MM.1S (cell line): ENCODE data around the gene PPP1R13B.

Source experiments
- DNase-seq: peaks from one replicate; pipeline ENCODE4 v3.0.0-alpha.2; 2015
- H2AFZ ChIP-seq: fragments of 300-600 bp; sonication (generic); 2 replicates; pipeline ENCODE4 v1.6.0; 2016; ENCODE audit warnings: antibody characterized with exemption, low read length
- H3F3A ChIP-seq: fragments of 300-600 bp; sonication (generic); 2 replicates; pipeline ENCODE4 v1.6.1; 2016; ENCODE audit warnings: mild to moderate bottlenecking, antibody characterized with exemption, low read length, moderate library complexity, mixed read lengths; ENCODE audit not compliant: insufficient read depth
- H3K27ac ChIP-seq: fragments of 300-600 bp; sonication (generic); 2 replicates; pipeline ENCODE4 v1.5.1; 2016; ENCODE audit warnings: mild to moderate bottlenecking, low read length
- H3K27me3 ChIP-seq: fragments of 300-600 bp; sonication (generic); replicated peaks from 2 replicates; pipeline ENCODE4 v1.6.0; 2016; ENCODE audit warnings: low read length; ENCODE audit not compliant: insufficient read depth
- H3K36me3 ChIP-seq: fragments of 300-600 bp; sonication (generic); replicated peaks from 2 replicates; pipeline ENCODE4 v1.6.1; 2016; ENCODE audit warnings: mild to moderate bottlenecking, low read length, mixed read lengths; ENCODE audit not compliant: insufficient read depth
- H3K4me1 ChIP-seq: fragments of 300-600 bp; sonication (generic); 2 replicates; pipeline ENCODE4 v1.6.1; 2016; ENCODE audit warnings: low read length, mixed read lengths
- H3K4me2 ChIP-seq: fragments of 300-600 bp; sonication (generic); 2 replicates; pipeline ENCODE4 v1.6.0; 2016; ENCODE audit warnings: low read depth, low read length
- H3K4me3 ChIP-seq: fragments of 300-600 bp; sonication (generic); 2 replicates; pipeline ENCODE4 v1.5.1; 2016; ENCODE audit warnings: low read length, mixed read lengths
- H3K79me2 ChIP-seq: fragments of 300-600 bp; sonication (generic); 2 replicates; pipeline ENCODE4 v1.6.1; 2016; ENCODE audit warnings: mixed run types, low read length, mixed read lengths
- H3K9ac ChIP-seq: fragments of 300-600 bp; sonication (generic); 2 replicates; pipeline ENCODE4 v1.6.1; 2016; ENCODE audit warnings: low read length, mixed read lengths
- H3K9me2 ChIP-seq: fragments of 300-600 bp; sonication (generic); replicated peaks from 2 replicates; pipeline ENCODE4 v1.6.1; 2016; ENCODE audit warnings: mild to moderate bottlenecking, low read length, mixed read lengths; ENCODE audit not compliant: insufficient read depth
- H3K9me3 ChIP-seq: fragments of 300-600 bp; sonication (generic); replicated peaks from 2 replicates; pipeline ENCODE4 v1.6.1; 2016; ENCODE audit warnings: mild to moderate bottlenecking, low read length, mixed read lengths; ENCODE audit not compliant: insufficient read depth
- H4K20me1 ChIP-seq: fragments of 300-600 bp; sonication (generic); 2 replicates; pipeline ENCODE4 v1.6.1; 2016; ENCODE audit warnings: mild to moderate bottlenecking, low read length, moderate library complexity, mixed read lengths; ENCODE audit not compliant: insufficient read depth
- EZH2 ChIP-seq: fragments of 300-600 bp; sonication (generic); optimal IDR thresholded peaks from 2 replicates; pipeline ENCODE3; 2017; ENCODE audit warnings: low read depth, mild to moderate bottlenecking, antibody characterized with exemption, low read length, mixed read lengths
- EZH2phosphoT487 ChIP-seq: fragments of 300-600 bp; sonication (generic); IDR thresholded peaks from 2 replicates; pipeline ENCODE4 v1.6.1; 2018; ENCODE audit warnings: antibody characterized with exemption, low read length
- TF ChIP-seq, protein P1 (sequence below): fragments of 300-600 bp; sonication (generic); IDR thresholded peaks from 2 replicates; pipeline ENCODE4 v1.5.1; 2016; ENCODE audit warnings: antibody characterized with exemption, low read length, mixed read lengths

PPP1R13B gene

DNA sequence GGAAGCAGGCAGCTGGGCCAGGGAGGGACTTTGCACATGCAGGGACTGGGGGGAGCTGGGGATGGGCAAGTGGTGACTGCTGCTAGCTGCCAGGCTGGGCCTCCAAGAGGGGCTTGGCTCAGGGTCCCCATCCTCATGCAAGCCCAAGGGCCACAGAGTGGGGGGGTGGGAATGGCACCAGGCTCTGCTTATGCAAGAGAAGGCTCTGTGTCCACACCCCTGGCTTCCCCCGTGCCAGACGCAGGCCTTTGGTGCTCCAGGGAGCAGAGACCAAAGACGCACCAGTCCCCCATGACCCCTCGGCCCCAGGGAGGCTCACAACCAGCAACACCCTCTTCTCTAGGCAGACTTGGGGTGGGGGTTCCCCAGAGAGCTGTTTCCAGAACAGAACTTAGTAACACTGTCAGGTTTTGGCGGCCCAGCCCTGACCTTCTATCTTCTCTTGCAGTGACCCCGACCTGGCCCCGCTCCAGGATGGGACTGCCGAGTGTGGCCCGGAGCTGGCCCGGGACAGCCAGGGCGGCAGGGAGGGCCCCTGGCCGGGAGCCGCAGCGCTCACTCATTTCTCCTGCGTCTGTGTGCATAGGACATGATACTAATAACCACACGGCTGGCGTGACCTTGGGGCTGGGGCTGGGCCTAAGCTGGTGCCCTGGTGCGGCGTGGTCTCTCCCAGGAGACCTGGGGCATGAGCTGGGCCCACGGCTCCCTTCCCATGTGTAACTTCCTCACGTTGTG is 146.5 kb downstream of the PPP1R13B start:
- Histone ChIP-seq H3K79me2 (no peaks in the 10 kb centered on the region), H3K36me3 (no peaks in the 10 kb centered on the region), H3K4me3 (no peak overlapping the region), H3K9me3 (no peaks in the 10 kb centered on the region), H3F3A (no peaks in the 10 kb centered on the region), H4K20me1 (no peaks in the 10 kb centered on the region), H3K27ac (no peak overlapping the region), H3K4me2 (no peak overlapping the region), H3K27me3 (no peaks in the 10 kb centered on the region), H2AFZ (no peak overlapping the region), H3K9me2 (no peaks in the 10 kb centered on the region), H3K9ac (no peak overlapping the region), H3K4me1 (no peaks in the 10 kb centered on the region)
- DNase-seq: no peak
- TF ChIP-seq EZH2 (no peak), EZH2phosphoT487 (no peak)
- TF ChIP-seq, protein P1, sequence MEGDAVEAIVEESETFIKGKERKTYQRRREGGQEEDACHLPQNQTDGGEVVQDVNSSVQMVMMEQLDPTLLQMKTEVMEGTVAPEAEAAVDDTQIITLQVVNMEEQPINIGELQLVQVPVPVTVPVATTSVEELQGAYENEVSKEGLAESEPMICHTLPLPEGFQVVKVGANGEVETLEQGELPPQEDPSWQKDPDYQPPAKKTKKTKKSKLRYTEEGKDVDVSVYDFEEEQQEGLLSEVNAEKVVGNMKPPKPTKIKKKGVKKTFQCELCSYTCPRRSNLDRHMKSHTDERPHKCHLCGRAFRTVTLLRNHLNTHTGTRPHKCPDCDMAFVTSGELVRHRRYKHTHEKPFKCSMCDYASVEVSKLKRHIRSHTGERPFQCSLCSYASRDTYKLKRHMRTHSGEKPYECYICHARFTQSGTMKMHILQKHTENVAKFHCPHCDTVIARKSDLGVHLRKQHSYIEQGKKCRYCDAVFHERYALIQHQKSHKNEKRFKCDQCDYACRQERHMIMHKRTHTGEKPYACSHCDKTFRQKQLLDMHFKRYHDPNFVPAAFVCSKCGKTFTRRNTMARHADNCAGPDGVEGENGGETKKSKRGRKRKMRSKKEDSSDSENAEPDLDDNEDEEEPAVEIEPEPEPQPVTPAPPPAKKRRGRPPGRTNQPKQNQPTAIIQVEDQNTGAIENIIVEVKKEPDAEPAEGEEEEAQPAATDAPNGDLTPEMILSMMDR: no peak

DNA sequence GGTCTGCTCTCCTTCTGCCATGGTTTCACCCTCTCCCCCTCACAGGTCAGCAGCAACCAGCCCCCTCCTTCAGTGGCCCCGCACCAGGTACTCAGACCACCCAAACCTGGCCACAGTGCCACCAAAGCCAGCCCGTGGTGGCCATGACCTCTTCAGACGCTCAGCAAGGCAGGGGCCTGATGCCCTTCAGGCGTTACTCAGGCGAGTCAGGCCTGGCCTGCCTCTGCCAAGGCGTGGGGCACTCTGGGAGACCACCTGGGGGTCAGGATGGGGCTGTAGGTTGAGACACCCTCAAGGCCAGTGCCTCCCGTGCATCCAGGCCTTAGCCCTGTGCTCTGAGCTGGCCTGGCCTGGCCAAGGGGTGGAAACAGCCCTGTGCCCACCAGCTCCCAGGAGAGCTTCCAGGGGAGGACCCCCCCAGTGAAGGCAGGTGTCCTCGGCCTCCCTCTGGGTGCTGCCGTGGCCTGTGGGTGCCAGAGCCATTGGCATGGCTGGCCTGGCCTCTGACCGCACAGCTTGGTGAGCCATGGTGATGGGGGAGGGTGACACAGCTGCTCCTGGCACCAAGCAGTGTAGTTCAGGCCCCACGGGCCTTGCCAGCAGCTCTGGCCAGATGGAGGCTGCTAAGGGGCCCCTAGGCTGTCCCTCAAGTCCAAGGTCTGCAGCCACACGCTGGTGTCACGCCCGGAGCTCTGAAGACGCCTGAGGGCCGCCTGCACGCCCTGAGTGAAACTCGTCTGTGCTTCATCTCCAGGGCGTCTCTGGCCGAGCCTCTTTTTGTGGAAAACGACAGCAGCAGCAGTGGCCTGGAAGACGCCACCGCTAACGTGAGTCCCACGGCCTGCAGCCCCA is 147.2 kb downstream of the PPP1R13B start:
- Histone ChIP-seq H3K27me3 (no peaks in the 10 kb centered on the region), H3K4me1 (no peaks in the 10 kb centered on the region), H3K9ac (no peak overlapping the region), H3K4me3 (no peak overlapping the region), H3K9me3 (no peaks in the 10 kb centered on the region), H2AFZ (no peak overlapping the region), H3K36me3 (no peaks in the 10 kb centered on the region), H3K27ac (no peak overlapping the region), H3K79me2 (no peaks in the 10 kb centered on the region), H3F3A (no peaks in the 10 kb centered on the region), H3K4me2 (no peak overlapping the region), H4K20me1 (no peaks in the 10 kb centered on the region), H3K9me2 (no peaks in the 10 kb centered on the region)
- TF ChIP-seq EZH2phosphoT487: no peak
- TF ChIP-seq, protein P1: no peak
- no peak for TF ChIP-seq EZH2
- no peak for DNase-seq

DNA sequence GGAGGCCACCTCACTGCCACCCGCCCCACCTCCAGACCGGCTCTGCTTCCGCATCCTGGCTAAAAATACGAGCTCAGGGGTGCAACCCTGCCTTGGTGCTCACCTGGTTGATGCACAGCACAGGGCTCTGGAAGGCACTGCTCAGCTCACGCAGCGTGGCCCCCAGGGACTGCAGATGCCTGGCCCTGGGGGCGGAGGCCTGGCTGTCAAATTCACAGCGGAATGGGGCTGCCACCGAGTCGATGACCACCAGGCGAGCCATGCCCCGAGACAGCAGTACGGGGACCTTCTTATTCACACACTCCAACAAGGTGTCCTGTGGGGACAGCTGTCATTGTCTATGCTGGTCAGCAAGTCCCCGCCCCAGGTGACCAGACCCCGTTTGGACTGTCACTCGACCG is 148.1 kb downstream of the PPP1R13B start:
- H3K79me2 ChIP-seq: no peaks in the 10 kb centered on the region

More for the DNA sequence above, 148.1 kb downstream of the PPP1R13B start:
- H3K9me2 ChIP-seq: no peaks in the 10 kb centered on the region
- DNase-seq: no peak
- H3K27me3 ChIP-seq: no peaks in the 10 kb centered on the region
- H3K4me3 ChIP-seq: no peak overlapping the region
- H3K9me3 ChIP-seq: no peaks in the 10 kb centered on the region
- no peak overlapping the region for H3K27ac ChIP-seq
- no peak overlapping the region for H3K4me2 ChIP-seq
- H3K36me3 ChIP-seq: no peaks in the 10 kb centered on the region
- H3K4me1 ChIP-seq: no peaks in the 10 kb centered on the region
- TF ChIP-seq EZH2 (no peak), EZH2phosphoT487 (no peak)
- TF ChIP-seq, protein P1: no peak
- no peaks in the 10 kb centered on the region for H3F3A ChIP-seq
- no peak overlapping the region for H2AFZ ChIP-seq
- H4K20me1 ChIP-seq: no peaks in the 10 kb centered on the region
- H3K9ac ChIP-seq: no peak overlapping the region
